ENCODE measurements around the gene LGALS4. TPM values are rescaled to one million over a fixed set of nuclear protein-coding genes. Genes with fewer than 3 reads are reported as not detected.
"Not testable (repeated sequence)": the region's sequence is repeated elsewhere in the genome, so short reads cannot be mapped to it uniquely, and the experiment has no call there.

LGALS4 gene
- total and polyA plus RNA-seq, 7 donors = 0.33 to 9,832 (median 13.2) TPM

GRCh38 chr19:38769635-38770211, 43.0 kb downstream of the LGALS4 start:
- Histone ChIP-seq H3K4me3 (peak overlapping the region in 3 of 4 donors; percentile 14 to 38 (median 33)), H3K27me3 (no peaks in the 10 kb centered on the region), H3K4me1 (peaks cover 0 to 8% (median 2%) of the 10 kb centered on the region in 4 donors), H3K36me3 (no peaks in the 10 kb centered on the region), H3K9me3 (no peaks in the 10 kb centered on the region), H3K27ac (peak overlapping the region in 3 of 4 donors; percentile 17 to 64 (median 43))
- intact Hi-C loops (cut with DNase I) = no loop called here
- WGBS, 2 donors = 10 to 18% methylated on average over 42 of the region's 42 CpGs
- TF ChIP-seq CTCF (IDR thresholded peaks at IDR 0.05) = peak; percentile 51 to 81 (median 73)
- TF ChIP-seq POLR2AphosphoS5 (IDR thresholded peaks at IDR 0.05) = peak in 3 of 4 donors; percentile 17 to 74 (median 64)
- no peak for TF ChIP-seq POLR2A (IDR thresholded peaks at IDR 0.05)
- TF ChIP-seq EP300 (IDR thresholded peaks at IDR 0.05) = peak in 1 of 4 donors; percentile 12
- peak; percentile 93 for DNase-seq

- Histone ChIP-seq H3K4me1 (peaks cover 0 to 8% (median 2%) of the 10 kb centered on the region in 4 donors), H3K4me3 (no peak overlapping the region), H3K27ac (no peak overlapping the region), H3K9me3 (no peaks in the 10 kb centered on the region), H3K27me3 (no peaks in the 10 kb centered on the region), H3K36me3 (no peaks in the 10 kb centered on the region)
- TF ChIP-seq POLR2A (IDR thresholded peaks at IDR 0.05) (no peak), CTCF (IDR thresholded peaks at IDR 0.05) (no peak), POLR2AphosphoS5 (IDR thresholded peaks at IDR 0.05) (no peak), EP300 (IDR thresholded peaks at IDR 0.05) (no peak)
- 91 to 92% methylated on average over 10 of the region's 10 CpGs for WGBS, 2 donors
- intact Hi-C loops (cut with DNase I) = no loop called here
- no peak for DNase-seq
Observed at GRCh38 chr19:38766276-38767047, 46.3 kb downstream of the LGALS4 start.

- TF ChIP-seq POLR2AphosphoS5 (IDR thresholded peaks at IDR 0.05) = no peak
- no peak for DNase-seq
- H3K36me3 ChIP-seq = no peaks in the 10 kb centered on the region
- no peak overlapping the region for H3K4me3 ChIP-seq
- peaks cover 0 to 8% (median 2%) of the 10 kb centered on the region in 4 donors for H3K4me1 ChIP-seq
- H3K27me3 ChIP-seq = no peaks in the 10 kb centered on the region
- intact Hi-C loops (cut with DNase I) = no loop called here
- H3K27ac ChIP-seq = no peak overlapping the region
- WGBS, 2 donors = 98 to 99% methylated on average over 2 of the region's 2 CpGs
- no peaks in the 10 kb centered on the region for H3K9me3 ChIP-seq
Observed at GRCh38 chr19:38765214-38765613, 47.5 kb downstream of the LGALS4 start.

GRCh38 chr19:38763795-38764220, 48.9 kb downstream of the LGALS4 start:
- Histone ChIP-seq H3K4me3 (no peak overlapping the region), H3K9me3 (no peaks in the 10 kb centered on the region), H3K27me3 (no peaks in the 10 kb centered on the region), H3K36me3 (no peaks in the 10 kb centered on the region), H3K27ac (no peak overlapping the region), H3K4me1 (no peaks in the 10 kb centered on the region)
- intact Hi-C loops (cut with DNase I) = no loop called here
- TF ChIP-seq EP300 (IDR thresholded peaks at IDR 0.05) (no peak), POLR2AphosphoS5 (IDR thresholded peaks at IDR 0.05) (no peak), CTCF (IDR thresholded peaks at IDR 0.05) (no peak)
- 87 to 93% methylated on average over 3 of the region's 3 CpGs for WGBS, 2 donors
- no peak for DNase-seq

GRCh38 chr19:38761884-38762389, 50.8 kb downstream of the LGALS4 start:
- H3K36me3 ChIP-seq; H3K27ac ChIP-seq; H3K27me3 ChIP-seq; intact Hi-C loops (cut with DNase I); H3K4me1 ChIP-seq; H3K4me3 ChIP-seq; DNase-seq; H3K9me3 ChIP-seq: not testable (repeated sequence)
- 90 to 96% methylated on average over 9 of the region's 9 CpGs for WGBS, 2 donors

- DNase-seq; H3K27ac ChIP-seq; H3K27me3 ChIP-seq; intact Hi-C loops (cut with DNase I); H3K4me3 ChIP-seq; H3K4me1 ChIP-seq; H3K36me3 ChIP-seq; H3K9me3 ChIP-seq: not testable (repeated sequence)
- WGBS, 2 donors = 53 to 80% methylated on average over 6 of the region's 6 CpGs
Observed at GRCh38 chr19:38760805-38761517, 51.8 kb downstream of the LGALS4 start.

Measured in sigmoid colon (tissue), 7 donors.